Prostate gland (tissue), 2 donors: Measurements from ENCODE around the gene TTR.

Experiments
- POLR2A ChIP-seq: fragments of 450-650 bp; IDR thresholded peaks from one replicate; pipeline ENCODE4 v1.6.1; 2016; ENCODE audit warnings: antibody characterized with exemption, mild to moderate bottlenecking
- POLR2AphosphoS5 ChIP-seq: sonication (generic); formaldehyde crosslinking; IDR thresholded peaks from one replicate; pipeline ENCODE4 v1.6.1; 2017; ENCODE audit warnings: antibody characterized with exemption
- TF ChIP-seq, protein P1 (sequence below), 4 experiments: fragments of 200-600 bp in 2 of 4; fragments of 450-650 bp in 2 of 4; sonication (generic) in 2 of 4; IDR thresholded peaks; 1 replicate in 3 of 4; 2 replicates in 1 of 4; pipeline ENCODE4 v1.5.1; 2016 to 2019; ENCODE audit warnings: antibody characterized with exemption in 4 of 4, mild to moderate bottlenecking in 2 of 4, moderate library complexity in 2 of 4

- TF ChIP-seq POLR2A (no peak), POLR2AphosphoS5 (no peak)
- TF ChIP-seq, protein P1, sequence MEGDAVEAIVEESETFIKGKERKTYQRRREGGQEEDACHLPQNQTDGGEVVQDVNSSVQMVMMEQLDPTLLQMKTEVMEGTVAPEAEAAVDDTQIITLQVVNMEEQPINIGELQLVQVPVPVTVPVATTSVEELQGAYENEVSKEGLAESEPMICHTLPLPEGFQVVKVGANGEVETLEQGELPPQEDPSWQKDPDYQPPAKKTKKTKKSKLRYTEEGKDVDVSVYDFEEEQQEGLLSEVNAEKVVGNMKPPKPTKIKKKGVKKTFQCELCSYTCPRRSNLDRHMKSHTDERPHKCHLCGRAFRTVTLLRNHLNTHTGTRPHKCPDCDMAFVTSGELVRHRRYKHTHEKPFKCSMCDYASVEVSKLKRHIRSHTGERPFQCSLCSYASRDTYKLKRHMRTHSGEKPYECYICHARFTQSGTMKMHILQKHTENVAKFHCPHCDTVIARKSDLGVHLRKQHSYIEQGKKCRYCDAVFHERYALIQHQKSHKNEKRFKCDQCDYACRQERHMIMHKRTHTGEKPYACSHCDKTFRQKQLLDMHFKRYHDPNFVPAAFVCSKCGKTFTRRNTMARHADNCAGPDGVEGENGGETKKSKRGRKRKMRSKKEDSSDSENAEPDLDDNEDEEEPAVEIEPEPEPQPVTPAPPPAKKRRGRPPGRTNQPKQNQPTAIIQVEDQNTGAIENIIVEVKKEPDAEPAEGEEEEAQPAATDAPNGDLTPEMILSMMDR (IDR thresholded peaks at IDR 0.05) = no peak
Measured at GRCh38 chr18:31551883-31552282, 39.8 kb upstream of the TTR start.
